ENCODE measurements around the gene CLASP1.

DNA sequence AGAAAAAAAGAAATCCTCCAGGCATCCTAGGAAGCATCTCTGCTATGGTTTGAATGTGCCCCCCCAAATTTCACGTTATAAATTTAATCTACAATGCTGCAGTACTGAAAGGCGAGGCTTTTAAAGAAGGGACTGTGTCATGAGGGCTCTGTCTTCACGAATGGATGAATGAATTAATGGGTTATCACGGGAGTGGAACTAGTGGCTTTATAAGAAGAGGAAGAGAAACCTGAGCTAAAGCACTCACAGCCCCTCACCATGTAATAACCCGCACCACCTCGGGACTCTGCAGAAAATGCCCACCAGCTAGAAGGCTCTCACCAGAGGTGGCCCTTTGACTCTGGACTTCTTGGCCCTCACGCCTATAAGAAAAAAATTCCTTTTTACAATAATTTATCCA lies 90.9 kb downstream of the CLASP1 start:
- TF ChIP-seq TAF1 (IDR thresholded peaks at IDR 0.05; ENCODE audit: low read depth, low read length) (no peak), POLR2A (IDR thresholded peaks at IDR 0.05; ENCODE audit: low read depth, low read length) (no peak)

All from GM12891 (cell line).